ENCODE measurements around the gene LRSAM1.

The LRSAM1 gene

GRCh38 chr9:127519301-127520166 lies 68.2 kb downstream of the LRSAM1 start:
- DNase-seq, result no peak

GRCh38 chr9:127520941-127521918 lies 69.9 kb downstream of the LRSAM1 start:
- no peak for DNase-seq

GRCh38 chr9:127521919-127522304 lies 70.6 kb downstream of the LRSAM1 start:
- DNase-seq, result no peak

- DNase-seq, result no peak
Measured at GRCh38 chr9:127522727-127523126, 71.4 kb downstream of the LRSAM1 start.

- no peak for DNase-seq
Measured at GRCh38 chr9:127523312-127523851, 72.1 kb downstream of the LRSAM1 start.

- DNase-seq, result no peak
Measured at GRCh38 chr9:127524373-127524772, 73.1 kb downstream of the LRSAM1 start.

GRCh38 chr9:127525401-127526188 lies 74.3 kb downstream of the LRSAM1 start:
- DNase-seq, result no peak

GRCh38 chr9:127526655-127527559 lies 75.6 kb downstream of the LRSAM1 start:
- no peak for DNase-seq

GRCh38 chr9:127527560-127528268 lies 76.4 kb downstream of the LRSAM1 start:
- no peak for DNase-seq

GRCh38 chr9:127528422-127529251 lies 77.3 kb downstream of the LRSAM1 start:
- no peak for DNase-seq

GRCh38 chr9:127529671-127530070 lies 78.4 kb downstream of the LRSAM1 start:
- DNase-seq, result no peak

- no peak for DNase-seq
Measured at GRCh38 chr9:127530206-127530941, 79.1 kb downstream of the LRSAM1 start.

GRCh38 chr9:127531676-127532075 lies 80.4 kb downstream of the LRSAM1 start:
- no peak for DNase-seq

GRCh38 chr9:127534250-127534906 lies 83.1 kb downstream of the LRSAM1 start:
- DNase-seq, result no peak

GRCh38 chr9:127534931-127535330 lies 83.6 kb downstream of the LRSAM1 start:
- DNase-seq, result no peak

GRCh38 chr9:127535396-127535795 lies 84.1 kb downstream of the LRSAM1 start:
- DNase-seq, result no peak

- no peak for DNase-seq
Measured at GRCh38 chr9:127535834-127536233, 84.5 kb downstream of the LRSAM1 start.

- no peak for DNase-seq
Measured at GRCh38 chr9:127536499-127536898, 85.2 kb downstream of the LRSAM1 start.

GRCh38 chr9:127537014-127537413 lies 85.7 kb downstream of the LRSAM1 start:
- no peak for DNase-seq

Measured in NCI-H526 treated with DMSO at 0.1 percent for 48 hours (cell line).